WERI-Rb-1 (cell line): Measurements from ENCODE around the gene THBS4.

Experiments used
- DNase-seq: peaks from one replicate; pipeline ENCODE4 v3.0.0-alpha.2; 2020
- H3K27ac ChIP-seq: fragments of 250-450 bp; sonication (Bioruptor Pico); 2 replicates; pipeline ENCODE4 v1.5.1; 2020; ENCODE audit warnings: mild to moderate bottlenecking, moderate library complexity
- H3K27me3 ChIP-seq: fragments of 250-450 bp; sonication (Bioruptor Pico); 2 replicates; pipeline ENCODE4 v1.5.1; 2021; ENCODE audit warnings: mild to moderate bottlenecking, low read depth, moderate library complexity; ENCODE audit not compliant: insufficient read depth, severe bottlenecking
- H3K36me3 ChIP-seq: fragments of 250-450 bp; sonication (Bioruptor Pico); 2 replicates; pipeline ENCODE4 v1.5.1; 2020; ENCODE audit warnings: mild to moderate bottlenecking, moderate library complexity
- H3K4me3 ChIP-seq: 2 replicates; pipeline ENCODE4 v1.5.1; 2011; ENCODE audit warnings: low read depth, mild to moderate bottlenecking, control low read depth, low read length
- H3K9me3 ChIP-seq: fragments of 250-450 bp; sonication (Bioruptor Pico); 2 replicates; pipeline ENCODE4 v1.5.1; 2021; ENCODE audit warnings: mild to moderate bottlenecking, moderate library complexity; ENCODE audit not compliant: severe bottlenecking
- CTCF ChIP-seq: IDR thresholded peaks from 2 replicates; pipeline ENCODE4 v1.5.1; 2011; ENCODE audit warnings: low read depth, mild to moderate bottlenecking, control low read depth, inconsistent platforms, low read length

Gene THBS4

GRCh38 chr5:79999722-80000121 is 35.4 kb upstream of the THBS4 start:
- no peaks in the 10 kb centered on the region for H3K36me3 ChIP-seq
- TF ChIP-seq CTCF, result no peak

GRCh38 chr5:80002677-80003076 is 32.5 kb upstream of the THBS4 start:
- Histone ChIP-seq H3K36me3 (no peaks in the 10 kb centered on the region), H3K27ac (no peak overlapping the region), H3K4me3 (no peak overlapping the region), H3K27me3 (no peaks in the 10 kb centered on the region), H3K9me3 (no peaks in the 10 kb centered on the region)
- no peak for DNase-seq
- no peak for TF ChIP-seq CTCF

More at GRCh38 chr5:79999722-80000121, 35.4 kb upstream of the THBS4 start:
- no peaks in the 10 kb centered on the region for H3K27me3 ChIP-seq
- no peak overlapping the region for H3K4me3 ChIP-seq
- DNase-seq, result no peak
- H3K9me3 ChIP-seq, result no peaks in the 10 kb centered on the region
- no peak overlapping the region for H3K27ac ChIP-seq

GRCh38 chr5:80008995-80009765 is 26.0 kb upstream of the THBS4 start:
- TF ChIP-seq CTCF, result no peak
- DNase-seq, result no peak

GRCh38 chr5:80010754-80011392 is 24.3 kb upstream of the THBS4 start:
- no peaks in the 10 kb centered on the region for H3K27me3 ChIP-seq
- no peak for TF ChIP-seq CTCF
- peak; percentile 15 for DNase-seq

More at GRCh38 chr5:80008995-80009765, 26.0 kb upstream of the THBS4 start:
- Histone ChIP-seq H3K4me3 (no peak overlapping the region), H3K27me3 (no peaks in the 10 kb centered on the region), H3K27ac (no peak overlapping the region), H3K36me3 (no peaks in the 10 kb centered on the region), H3K9me3 (no peaks in the 10 kb centered on the region)

GRCh38 chr5:80025069-80025468 is 10.1 kb upstream of the THBS4 start:
- TF ChIP-seq CTCF, result no peak
- no peak for DNase-seq
- Histone ChIP-seq H3K9me3 (no peaks in the 10 kb centered on the region), H3K36me3 (no peaks in the 10 kb centered on the region), H3K4me3 (no peak overlapping the region), H3K27me3 (no peaks in the 10 kb centered on the region), H3K27ac (no peak overlapping the region)

More at GRCh38 chr5:80010754-80011392, 24.3 kb upstream of the THBS4 start:
- H3K9me3 ChIP-seq, result no peaks in the 10 kb centered on the region
- H3K36me3 ChIP-seq, result no peaks in the 10 kb centered on the region
- no peak overlapping the region for H3K27ac ChIP-seq
- H3K4me3 ChIP-seq, result no peak overlapping the region
